Colonic mucosa (tissue), 4 donors: ENCODE results near the gene DISC1. TPM values are rescaled to one million over a fixed set of nuclear protein-coding genes. Genes with fewer than 3 reads are reported as not detected.

ENCODE experiments used
- DNase-seq: peaks from one replicate; pipeline ENCODE4 v3.0.0-alpha.2; 2020
- H3K27ac ChIP-seq: fragments of 200-600 bp; one replicate; pipeline ENCODE4 v1.8.0; 2021
- H3K27me3 ChIP-seq: fragments of 200-600 bp; one replicate; pipeline ENCODE4 v1.8.0; 2021
- H3K36me3 ChIP-seq: fragments of 200-600 bp; one replicate; pipeline ENCODE4 v1.8.0; 2021
- H3K4me1 ChIP-seq: fragments of 200-600 bp; one replicate; pipeline ENCODE4 v1.8.0; 2021; ENCODE audit warnings: mild to moderate bottlenecking
- H3K4me3 ChIP-seq: fragments of 200-600 bp; one replicate; pipeline ENCODE4 v1.8.0; 2021
- H3K9ac ChIP-seq, 2 donors: one replicate each; pipeline ENCODE4 v1.7.0; 2013; ENCODE audit warnings: control low read depth in 2 of 2, low read depth in 2 of 2, low read length in 2 of 2
- H3K9me3 ChIP-seq: fragments of 200-600 bp; one replicate; pipeline ENCODE4 v1.8.0; 2021
- intact Hi-C: fragments of 100-400 bp; cut with DNase I; formaldehyde crosslinking; loops from one replicate; pipeline ENCODE4 v1.14.1; 2022
- total RNA-seq, 2 donors: library from RNA; stranded (reverse); fragmentation: NEBNext Ultra II Directional in 1 of 2; extraction: Animal tissue kit (Norgen Biotek cat#: 25700) in 1 of 2; gene quantifications; one replicate each; pipeline ENCODE4 v1.2.1, GENCODE V29; 2021
- TF ChIP-seq, protein P1 (sequence below): fragments of 200-600 bp; IDR thresholded peaks from one replicate; pipeline ENCODE4 v1.8.0; 2022; ENCODE audit warnings: antibody characterized with exemption, mild to moderate bottlenecking
- donor health status: healthy.
- donor health status: DM: no; HTN: no; CAD: no.
- donor health status: DM: no; HTN: no; CAD: no.

Gene DISC1
- total RNA-seq, 2 donors from 2014 or later: 3.4 to 5.3 TPM

DNA sequence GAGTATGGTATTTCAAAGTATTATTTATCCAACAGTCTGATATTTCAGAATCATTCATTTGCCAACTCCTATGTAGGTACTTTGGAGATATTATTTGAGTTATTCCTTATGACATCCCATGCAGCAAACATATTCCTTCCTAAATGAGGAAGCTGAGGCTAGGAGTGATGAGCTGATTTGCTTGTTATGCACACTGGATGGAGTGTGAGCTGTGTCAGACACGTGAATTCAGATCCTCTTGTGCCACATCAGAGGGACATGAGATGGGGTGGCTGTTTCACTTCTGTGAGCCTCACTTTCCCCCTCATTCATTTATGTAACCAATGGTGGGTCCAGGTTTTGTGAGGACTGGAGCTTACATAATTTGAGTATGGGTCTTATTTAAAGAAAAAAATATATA lies 215.9 kb downstream of the DISC1 start:
- no peaks in the 10 kb centered on the region for H3K27me3 ChIP-seq
- H3K9me3 ChIP-seq: no peaks in the 10 kb centered on the region
- DNase-seq: no peak
- no peak overlapping the region for H3K9ac ChIP-seq
- H3K36me3 ChIP-seq: no peaks in the 10 kb centered on the region
- no peaks in the 10 kb centered on the region for H3K4me1 ChIP-seq
- no peak overlapping the region for H3K4me3 ChIP-seq
- intact Hi-C loops: no loop called here
- no peak overlapping the region for H3K27ac ChIP-seq
- TF ChIP-seq, protein P1, sequence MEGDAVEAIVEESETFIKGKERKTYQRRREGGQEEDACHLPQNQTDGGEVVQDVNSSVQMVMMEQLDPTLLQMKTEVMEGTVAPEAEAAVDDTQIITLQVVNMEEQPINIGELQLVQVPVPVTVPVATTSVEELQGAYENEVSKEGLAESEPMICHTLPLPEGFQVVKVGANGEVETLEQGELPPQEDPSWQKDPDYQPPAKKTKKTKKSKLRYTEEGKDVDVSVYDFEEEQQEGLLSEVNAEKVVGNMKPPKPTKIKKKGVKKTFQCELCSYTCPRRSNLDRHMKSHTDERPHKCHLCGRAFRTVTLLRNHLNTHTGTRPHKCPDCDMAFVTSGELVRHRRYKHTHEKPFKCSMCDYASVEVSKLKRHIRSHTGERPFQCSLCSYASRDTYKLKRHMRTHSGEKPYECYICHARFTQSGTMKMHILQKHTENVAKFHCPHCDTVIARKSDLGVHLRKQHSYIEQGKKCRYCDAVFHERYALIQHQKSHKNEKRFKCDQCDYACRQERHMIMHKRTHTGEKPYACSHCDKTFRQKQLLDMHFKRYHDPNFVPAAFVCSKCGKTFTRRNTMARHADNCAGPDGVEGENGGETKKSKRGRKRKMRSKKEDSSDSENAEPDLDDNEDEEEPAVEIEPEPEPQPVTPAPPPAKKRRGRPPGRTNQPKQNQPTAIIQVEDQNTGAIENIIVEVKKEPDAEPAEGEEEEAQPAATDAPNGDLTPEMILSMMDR: no peak

DNA sequence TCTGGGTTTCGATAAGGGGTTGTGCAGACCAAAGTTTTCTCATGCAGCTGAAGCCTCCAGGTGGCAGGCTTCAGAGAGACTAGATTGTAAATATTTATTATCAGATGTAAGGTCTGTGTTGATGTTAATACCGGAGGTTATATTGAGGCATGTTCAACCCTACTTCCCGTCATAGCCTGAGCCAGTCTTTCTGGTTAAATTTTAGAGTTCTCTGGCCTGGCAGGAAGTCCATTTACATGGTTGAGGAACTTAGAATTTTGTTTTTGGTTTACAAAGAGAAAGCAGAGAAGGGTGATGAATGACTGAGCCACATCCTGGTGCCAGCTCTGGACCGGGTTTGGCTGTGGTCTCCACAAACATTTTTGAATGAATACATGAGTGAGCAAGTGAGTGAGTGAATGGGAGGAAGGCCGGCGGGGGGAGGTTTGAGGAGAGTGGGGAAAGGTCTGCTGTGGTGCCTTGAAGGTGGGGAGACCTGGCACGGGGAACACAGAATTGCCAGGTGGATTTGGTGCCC lies 218.5 kb downstream of the DISC1 start:
- no peaks in the 10 kb centered on the region for H3K27me3 ChIP-seq
- H3K9me3 ChIP-seq: no peaks in the 10 kb centered on the region
- no peaks in the 10 kb centered on the region for H3K4me1 ChIP-seq
- no peak overlapping the region for H3K27ac ChIP-seq
- intact Hi-C loops: no loop called here
- DNase-seq: no peak
- H3K36me3 ChIP-seq: no peaks in the 10 kb centered on the region
- TF ChIP-seq, protein P1: no peak
- H3K4me3 ChIP-seq: no peak overlapping the region
- H3K9ac ChIP-seq: no peak overlapping the region

DNA sequence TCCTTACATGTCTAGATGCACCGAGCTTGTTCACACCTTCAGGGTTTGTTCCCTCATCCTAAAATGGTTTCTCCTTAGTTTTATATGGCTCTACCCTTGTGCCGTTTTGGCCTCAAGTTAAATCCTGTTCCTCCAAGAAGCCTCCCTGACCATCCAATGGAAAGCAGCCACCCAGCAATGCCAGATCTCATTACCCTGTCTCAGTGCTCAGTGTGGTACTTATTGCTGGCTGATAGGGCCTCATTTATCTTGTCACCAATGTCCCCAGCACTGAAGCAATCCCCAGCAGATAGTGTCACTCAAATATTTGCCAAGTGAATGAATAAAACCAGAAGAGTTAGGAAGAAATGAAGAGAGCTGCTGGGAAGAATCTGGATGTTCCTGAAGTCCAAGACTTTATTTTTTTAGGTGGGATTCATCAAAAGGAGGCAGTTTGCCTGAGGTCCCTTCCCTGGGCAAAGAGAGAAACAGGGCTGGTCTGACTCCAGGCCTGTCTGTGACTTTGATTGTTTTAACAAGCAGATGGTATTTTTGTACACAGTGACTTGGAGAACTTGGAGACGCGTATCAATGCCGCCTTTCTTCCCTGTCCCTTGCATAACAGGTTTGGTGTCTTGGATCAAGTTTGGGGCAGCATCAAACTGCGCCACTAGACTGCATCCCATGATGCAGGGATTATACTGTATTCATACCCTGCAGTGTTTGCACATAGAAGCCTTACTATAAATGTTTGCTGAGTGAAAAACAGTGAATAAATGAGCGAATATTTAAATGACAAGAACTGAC lies 221.2 kb downstream of the DISC1 start:
- Histone ChIP-seq H3K9ac (no peak overlapping the region), H3K9me3 (no peaks in the 10 kb centered on the region), H3K4me1 (no peaks in the 10 kb centered on the region), H3K36me3 (no peaks in the 10 kb centered on the region), H3K27me3 (no peaks in the 10 kb centered on the region), H3K27ac (no peak overlapping the region), H3K4me3 (no peak overlapping the region)
- intact Hi-C loops: no loop called here
- no peak for DNase-seq
- TF ChIP-seq, protein P1: no peak

DNA sequence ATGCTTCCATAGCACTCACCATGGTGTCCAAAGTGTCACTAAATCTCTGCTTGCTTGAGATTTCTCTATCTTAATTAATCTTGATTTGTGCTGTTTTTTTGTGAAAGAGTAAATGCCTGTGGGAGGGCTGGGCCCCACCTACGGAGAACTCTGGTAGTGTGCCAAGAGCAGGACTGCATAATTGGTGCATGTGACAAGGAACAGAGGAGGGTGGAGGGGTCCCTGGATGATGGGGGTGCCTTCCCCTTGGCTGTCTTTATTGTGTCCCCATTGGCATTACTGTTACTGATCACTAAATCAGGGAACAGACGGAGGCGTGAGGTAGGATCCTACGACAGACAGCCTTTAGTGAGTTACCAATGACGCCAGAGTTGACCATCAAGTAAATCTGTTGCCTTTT lies 223.4 kb downstream of the DISC1 start:
- no peaks in the 10 kb centered on the region for H3K36me3 ChIP-seq
- TF ChIP-seq, protein P1: no peak
- H3K4me1 ChIP-seq: no peaks in the 10 kb centered on the region
- no peaks in the 10 kb centered on the region for H3K9me3 ChIP-seq
- no peak overlapping the region for H3K4me3 ChIP-seq
- no peaks in the 10 kb centered on the region for H3K27me3 ChIP-seq
- no peak for DNase-seq
- no peak overlapping the region for H3K27ac ChIP-seq
- intact Hi-C loops: no loop called here
- H3K9ac ChIP-seq: no peak overlapping the region

DNA sequence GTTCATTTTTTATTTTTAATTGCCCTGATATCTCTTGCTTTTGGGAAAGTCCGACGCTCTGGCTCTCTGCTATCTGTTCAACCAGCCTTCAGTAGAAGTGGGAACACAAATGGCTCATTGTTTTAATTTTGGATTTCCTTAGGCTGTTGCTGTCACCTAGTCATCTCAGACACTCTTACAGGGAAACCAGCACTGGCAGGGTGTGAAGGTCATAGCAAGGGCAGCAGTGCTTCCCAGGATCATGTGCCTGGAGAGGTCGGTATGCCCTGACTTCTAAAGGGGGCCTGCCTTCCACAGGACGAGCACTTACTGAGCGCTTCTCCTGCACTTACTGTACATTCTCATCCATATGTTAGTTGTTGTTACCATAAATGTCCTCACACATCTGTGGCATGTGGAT lies 224.2 kb downstream of the DISC1 start:
- Histone ChIP-seq H3K4me1 (no peaks in the 10 kb centered on the region), H3K9ac (no peak overlapping the region), H3K27me3 (no peaks in the 10 kb centered on the region), H3K4me3 (no peak overlapping the region), H3K9me3 (no peaks in the 10 kb centered on the region), H3K36me3 (no peaks in the 10 kb centered on the region), H3K27ac (no peak overlapping the region)
- no peak for DNase-seq
- TF ChIP-seq, protein P1: no peak
- intact Hi-C loops: no loop called here
